HepG2 (cell line): ENCODE data around the gene FNDC8. TPM values are rescaled to one million over a fixed set of nuclear protein-coding genes. Genes with fewer than 3 reads are reported as not detected.

Experiments
- ATAC-seq: fragments of 200-7000 bp; cut with Tn5 transposase; 3 replicates; pipeline ENCODE4 v1.9.1; 2020; ENCODE audit warnings: mild to moderate bottlenecking, moderate library complexity
- BruUV-seq: library from RNA; stranded (reverse); fragments of 400-500 nt; replicated peaks from 2 replicates; lab custom pipeline; 2021; lab: Mats Ljungman, UMichigan
- CTCF ChIA-PET: fragments of 300-600 bp; formaldehyde crosslinking; extraction: SDS; loops from one replicate; lab custom pipeline; 2021; ENCODE audit warnings: low total read pairs, inconsistent platforms, low intra/inter-chr PET ratio; lab: Yijun Ruan, JAX
- POLR2A ChIA-PET: fragments of 350-600 bp; sonication (Branson Sonifier 250); formaldehyde crosslinking; loops from one replicate; lab custom pipeline; 2020; ENCODE audit warnings: antibody characterized with exemption, inconsistent platforms; lab: Yijun Ruan, JAX
- DNase-seq: peaks from one replicate; pipeline ENCODE4 v3.0.0-alpha.2; 2015; ENCODE audit warnings: low spot score
- FAIRE-seq: peaks from 3 replicates; lab custom pipeline; 2011; peaks lifted over from hg19 to GRCh38; lab: Jason Lieb, UNC
- H2AFZ ChIP-seq: one replicate; pipeline ENCODE4 v1.6.1; 2011; ENCODE audit warnings: low read length, inconsistent platforms
- H3K27ac ChIP-seq: fragments of 300-600 bp; 3 replicates; pipeline ENCODE4 v1.8.0; 2011; ENCODE audit warnings: mixed run types, mild to moderate bottlenecking, mixed read lengths, low read length, inconsistent platforms; ENCODE audit not compliant: insufficient read depth; ENCODE audit errors: extremely low read length
- H3K27me3 ChIP-seq, 2 experiments: fragments of 200-600 bp in 1 of 2; 2 replicates in 1 of 2; 3 replicates in 1 of 2; pipeline versions ENCODE4 v1.6.0 to v1.8.0; 2011; ENCODE audit warnings: low read length in 2 of 2, mild to moderate bottlenecking in 2 of 2, moderate library complexity in 2 of 2, inconsistent platforms in 1 of 2; ENCODE audit not compliant: insufficient read depth in 2 of 2, control insufficient read depth in 1 of 2
- H3K36me3 ChIP-seq, 2 experiments: fragments of 200-600 bp in 1 of 2; replicated peaks in 1 of 2; 2 replicates in 1 of 2; 3 replicates in 1 of 2; pipeline versions ENCODE4 v1.5.1 to v1.8.0; 2011; ENCODE audit warnings: low read length in 2 of 2, inconsistent platforms in 1 of 2; ENCODE audit not compliant: insufficient read depth in 2 of 2, control insufficient read depth in 1 of 2
- H3K4me1 ChIP-seq: 2 replicates; pipeline ENCODE4 v1.5.1; 2012; ENCODE audit warnings: low read length, inconsistent platforms; ENCODE audit not compliant: insufficient read depth
- H3K4me2 ChIP-seq: 2 replicates; pipeline ENCODE4 v1.6.0; 2011; ENCODE audit warnings: low read depth, low read length, inconsistent platforms
- H3K4me3 ChIP-seq, 3 experiments: fragments of 200-600 bp in 1 of 3; sonication (generic), shearing (Covaris generic) in 1 of 3; replicated peaks in 1 of 3; 2 replicates each; pipeline ENCODE4 v1.5.1; 2011 to 2016; ENCODE audit warnings: low read length in 3 of 3, inconsistent platforms in 2 of 3, low read depth in 2 of 3, mild to moderate bottlenecking in 2 of 3, control low read depth in 1 of 3, mixed read lengths in 1 of 3; ENCODE audit not compliant: insufficient read depth in 1 of 3
- H3K79me2 ChIP-seq: one replicate; pipeline ENCODE4 v1.6.1; 2011; ENCODE audit warnings: low read length, inconsistent platforms; ENCODE audit not compliant: insufficient read depth
- H3K9ac ChIP-seq: 2 replicates; pipeline ENCODE4 v1.6.0; 2011; ENCODE audit warnings: mild to moderate bottlenecking, low read depth, low read length, inconsistent platforms; ENCODE audit not compliant: insufficient read depth
- H3K9me3 ChIP-seq: 2 replicates; pipeline ENCODE4 v1.5.1; 2012; ENCODE audit warnings: mild to moderate bottlenecking, low read length
- H4K20me1 ChIP-seq: 2 replicates; pipeline ENCODE4 v1.6.0; 2011; ENCODE audit warnings: inconsistent platforms, mild to moderate bottlenecking, low read length, moderate library complexity; ENCODE audit not compliant: insufficient read depth
- BRF2 ChIP-seq: sonication (generic); formaldehyde crosslinking; IDR thresholded peaks from 2 replicates; pipeline ENCODE4 v1.8.1; 2022; ENCODE audit warnings: mild to moderate bottlenecking, missing genetic modification reagents
- ETS1 ChIP-seq: sonication (generic); formaldehyde crosslinking; IDR thresholded peaks from 2 replicates; pipeline ENCODE4 v1.4.0; 2020; ENCODE audit warnings: missing genetic modification reagents
- FLYWCH1 ChIP-seq: sonication (generic); formaldehyde crosslinking; IDR thresholded peaks from 2 replicates; pipeline ENCODE4 v1.8.1; 2023; ENCODE audit warnings: mild to moderate bottlenecking, missing genetic modification reagents
- FOXK2 ChIP-seq: fragments of 450-650 bp; IDR thresholded peaks from 2 replicates; pipeline ENCODE4 v1.6.1; 2016
- FOXO4 ChIP-seq: sonication (generic); formaldehyde crosslinking; conservative IDR thresholded peaks from 2 replicates; pipeline ENCODE4 v1.8.1; 2023; ENCODE audit warnings: missing genetic modification reagents
- FOXP4 ChIP-seq: sonication (generic); formaldehyde crosslinking; IDR thresholded peaks from 2 replicates; pipeline ENCODE4 v1.4.0; 2020; ENCODE audit warnings: missing genetic modification reagents
- GATAD2A ChIP-seq: IDR thresholded peaks from 2 replicates; pipeline ENCODE4 v1.6.1; 2016
- MAFG ChIP-seq: sonication (generic); formaldehyde crosslinking; IDR thresholded peaks from 2 replicates; pipeline ENCODE4 v1.5.1; 2020; ENCODE audit warnings: mild to moderate bottlenecking, missing genetic modification reagents
- MBD4 ChIP-seq: IDR thresholded peaks from 2 replicates; pipeline ENCODE4 v1.6.1; 2012; ENCODE audit warnings: low read length, inconsistent platforms, borderline replicate concordance
- PREB ChIP-seq: sonication (generic); formaldehyde crosslinking; IDR thresholded peaks from 2 replicates; pipeline ENCODE4 v1.4.0; 2020; ENCODE audit warnings: missing genetic modification reagents
- SSRP1 ChIP-seq: IDR thresholded peaks from 2 replicates; pipeline ENCODE4 v1.6.1; 2016; ENCODE audit warnings: control low read depth
- ZFAT ChIP-seq: sonication (generic); formaldehyde crosslinking; conservative IDR thresholded peaks from 2 replicates; pipeline ENCODE4 v1.8.1; 2023; ENCODE audit warnings: missing genetic modification reagents, inconsistent platforms
- ZFX ChIP-seq: sonication (generic); formaldehyde crosslinking; IDR thresholded peaks from 2 replicates; pipeline ENCODE4 v1.4.0; 2020; ENCODE audit warnings: mild to moderate bottlenecking, low read depth, missing genetic modification reagents, moderate library complexity
- ZKSCAN8 ChIP-seq: IDR thresholded peaks from 2 replicates; pipeline ENCODE4 v1.6.1; 2016; ENCODE audit warnings: borderline replicate concordance, missing genetic modification reagents, missing compliant biosample characterization
- ZNF510 ChIP-seq: sonication (generic); formaldehyde crosslinking; IDR thresholded peaks from 2 replicates; pipeline ENCODE4 v1.4.0; 2020; ENCODE audit warnings: low read depth, mild to moderate bottlenecking, missing genetic modification reagents
- ZNF530 ChIP-seq: sonication (generic); formaldehyde crosslinking; IDR thresholded peaks from 2 replicates; pipeline ENCODE4 v1.5.0; 2020; ENCODE audit warnings: low read depth, mild to moderate bottlenecking, missing genetic modification reagents
- ZNF577 ChIP-seq: sonication (generic); formaldehyde crosslinking; IDR thresholded peaks from 2 replicates; pipeline ENCODE4 v1.4.0; 2020; ENCODE audit warnings: mild to moderate bottlenecking, low read depth, missing genetic modification reagents, borderline replicate concordance
- ZNF674 ChIP-seq: sonication (generic); formaldehyde crosslinking; IDR thresholded peaks from 2 replicates; pipeline ENCODE4 v1.5.0; 2020; ENCODE audit warnings: low read depth, mild to moderate bottlenecking, missing genetic modification reagents
- ZNF678 ChIP-seq: sonication (generic); formaldehyde crosslinking; IDR thresholded peaks from 2 replicates; pipeline ENCODE4 v1.4.0; 2020; ENCODE audit warnings: mild to moderate bottlenecking, missing genetic modification reagents
- WGBS: methylation state at CpG from one replicate; pipeline ENCODE4 v1.1.6; 2017; ENCODE audit warnings: low lambda C conversion rate; 5-methylcytosine and 5-hydroxymethylcytosine counted together
- in situ Hi-C: cut with HindIII; loops from 2 replicates; pipeline ENCODE4 v1.10.0; 2017; ENCODE audit warnings: low pct_unique_long_range_greater_than_20kb; ENCODE audit not compliant: extremely low pct_ligation_motif_present
- intact Hi-C: fragments of 100-400 bp; cut with micrococcal nuclease; formaldehyde crosslinking; loops from one replicate; pipeline ENCODE4 v1.10.0; 2022; ENCODE audit not compliant: unreplicated experiment
- polyA plus RNA-seq, 8 experiments: library from polyadenylated mRNA; depleted of rRNA in 3 of 8; stranded (reverse) in 7 of 8; unstranded in 1 of 8; fragments of >200 nt; fragmentation: Illumina TruSeq in 4 of 8; extraction: Trizol in 4 of 8; gene quantifications; 2 replicates each; pipeline versions ENCODE4 v1.2.1 to v1.2.3, GENCODE V29; 2011 to 2016; ENCODE audit warnings: low read depth in 4 of 8, missing spikeins in 1 of 8, mixed read lengths in 1 of 8; ENCODE audit not compliant: insufficient read depth in 1 of 8
- total RNA-seq, 5 experiments: library from RNA; depleted of rRNA; stranded (reverse); fragments of >200 nt; fragmentation: Illumina TruSeq; extraction: Trizol; gene quantifications; 2 replicates each; pipeline ENCODE4 v1.2.3, GENCODE V29; 2016; ENCODE audit warnings: low read depth in 1 of 5

Gene FNDC8
- total and polyA plus RNA-seq, 2 of the 13 experiments (the other 11 are each of a cell fraction or from before 2014, with no cell fraction given): not detected

- in situ Hi-C loops: no loop called here
- no peaks in the 10 kb centered on the region for H4K20me1 ChIP-seq
- H2AFZ ChIP-seq: no peak overlapping the region
- peaks cover 80% of the 10 kb centered on the region for H3K79me2 ChIP-seq
- H3K4me2 ChIP-seq: no peak overlapping the region
- intact Hi-C loops: loop anchor here (5.0 kb wide), 1 partner anchor 63 kb away; no protein-coding TSS in a partner anchor
- peaks cover 73% of the 10 kb centered on the region for H3K4me1 ChIP-seq
- FAIRE-seq (no peak), DNase-seq (no peak), ATAC-seq (no peak)
- H3K9ac ChIP-seq: no peak overlapping the region
- ChIA-PET POLR2A (interaction anchor here (2.0 kb wide), 1 partner anchor 21 kb away, joined by 15 read pairs; the partner anchor contains the start of gene RFFL), CTCF (no interaction called here)
- no TSS peak for BruUV-seq
- H3K27me3 ChIP-seq: no peaks in the 10 kb centered on the region
- TF ChIP-seq FOXO4 (CRISPR knock-in tag): no peak
- no peak for TF ChIP-seq ETS1 (CRISPR knock-in tag)
- TF ChIP-seq SSRP1 (CRISPR knock-in tag): no peak
- no peak for TF ChIP-seq ZNF678 (CRISPR knock-in tag)
- no peak for TF ChIP-seq ZNF674 (CRISPR knock-in tag)
- TF ChIP-seq ZNF577 (CRISPR knock-in tag): no peak
- TF ChIP-seq GATAD2A: no peak
- TF ChIP-seq MAFG (CRISPR knock-in tag): no peak
- no peak for TF ChIP-seq FLYWCH1
- TF ChIP-seq ZFAT (CRISPR knock-in tag): no peak
- no peak for TF ChIP-seq PREB (CRISPR knock-in tag)
- no peak for TF ChIP-seq ZNF530 (CRISPR knock-in tag)
- no peak for TF ChIP-seq MBD4
- TF ChIP-seq BRF2 (CRISPR knock-in tag): no peak
- TF ChIP-seq ZFX: no peak
- no peak for TF ChIP-seq FOXK2
- no peak for TF ChIP-seq ZKSCAN8 (CRISPR knock-in tag)
- TF ChIP-seq FOXP4 (CRISPR knock-in tag): no peak
- no peak for TF ChIP-seq ZNF510 (CRISPR knock-in tag)
- WGBS: 91% methylated on average over 2 of the region's 2 CpGs
- H3K9me3 ChIP-seq: no peaks in the 10 kb centered on the region
- no peak overlapping the region for H3K4me3 ChIP-seq
- no peak overlapping the region for H3K27ac ChIP-seq
- H3K36me3 ChIP-seq: no peaks in the 10 kb centered on the region; a peak in 1 of 5 replicates
These were observed 36.4 kb upstream of the FNDC8 start for GRCh38 chr17:35084987-35085386.
